Smooth muscle cell (in vitro differentiated cells): ENCODE data around the gene NDUFV2. TPM values are rescaled to one million over a fixed set of nuclear protein-coding genes. Genes with fewer than 3 reads are reported as not detected.

Source experiments
- DNase-seq: peaks from one replicate; lab custom pipeline; 2025; ENCODE audit not compliant: unreplicated experiment; lab: John Stamatoyannopoulos, UW
- H2AFZ ChIP-seq: fragments of 200-600 bp; sonication (generic); 2 replicates; pipeline ENCODE4 v1.6.0; 2016; ENCODE audit warnings: antibody characterized with exemption, low read depth, mild to moderate bottlenecking
- H3F3A ChIP-seq: fragments of 200-600 bp; sonication (generic); 2 replicates; pipeline ENCODE4 v1.6.0; 2017; ENCODE audit warnings: antibody characterized with exemption, low read depth
- H3K27ac ChIP-seq: fragments of 200-600 bp; sonication (generic); 2 replicates; pipeline ENCODE4 v1.5.1; 2016; ENCODE audit warnings: low read depth, mild to moderate bottlenecking
- H3K27me3 ChIP-seq: fragments of 200-600 bp; sonication (generic); 2 replicates; pipeline ENCODE4 v1.6.1; 2016; ENCODE audit warnings: low read depth, mild to moderate bottlenecking
- H3K36me3 ChIP-seq: fragments of 200-600 bp; sonication (generic); 2 replicates; pipeline ENCODE4 v1.5.1; 2016; ENCODE audit warnings: low read depth
- H3K4me1 ChIP-seq: fragments of 200-600 bp; sonication (generic); 2 replicates; pipeline ENCODE4 v1.5.1; 2016; ENCODE audit warnings: low read depth
- H3K4me2 ChIP-seq: fragments of 200-600 bp; sonication (generic); 2 replicates; pipeline ENCODE4 v1.6.0; 2016; ENCODE audit warnings: mild to moderate bottlenecking
- H3K4me3 ChIP-seq: fragments of 200-600 bp; sonication (generic); 2 replicates; pipeline ENCODE4 v1.5.1; 2016; ENCODE audit warnings: mild to moderate bottlenecking
- H3K79me2 ChIP-seq: fragments of 200-600 bp; sonication (generic); 2 replicates; pipeline ENCODE4 v1.6.0; 2016; ENCODE audit warnings: low read depth, mild to moderate bottlenecking
- H3K9ac ChIP-seq: fragments of 200-600 bp; sonication (generic); 2 replicates; pipeline ENCODE4 v1.6.0; 2016; ENCODE audit warnings: low read depth
- H3K9me3 ChIP-seq: fragments of 200-600 bp; sonication (generic); replicated peaks from 2 replicates; pipeline ENCODE4 v1.5.1; 2016; ENCODE audit warnings: low read depth
- H4K20me1 ChIP-seq: fragments of 200-600 bp; sonication (generic); 2 replicates; pipeline ENCODE4 v1.6.0; 2016; ENCODE audit warnings: low read depth
- WGBS: methylation state at CpG from one replicate; pipeline ENCODE4 v1.1.7; 2016; ENCODE audit warnings: low lambda C conversion rate; 5-methylcytosine and 5-hydroxymethylcytosine counted together
- polyA plus RNA-seq: library from polyadenylated mRNA; unstranded; fragments of >200 nt; fragmentation: Nextera tagmentation; extraction: Ambion mirVana; gene quantifications from 2 replicates; pipeline ENCODE4 v1.2.1, GENCODE V29; 2016
- total RNA-seq: library from RNA; depleted of rRNA; stranded (reverse); fragments of >200 nt; gene quantifications from 2 replicates; pipeline ENCODE4 v1.2.3, GENCODE V29; 2014
- TF ChIP-seq, protein P1 (sequence below): fragments of 200-600 bp; sonication (generic); IDR thresholded peaks from 2 replicates; pipeline ENCODE4 v1.5.1; 2017; ENCODE audit warnings: borderline replicate concordance, mild to moderate bottlenecking, antibody characterized with exemption; ENCODE audit not compliant: insufficient read depth, poor library complexity, severe bottlenecking

Gene NDUFV2
- total and polyA plus RNA-seq, 2 experiments from 2014 or later = 117 to 200 TPM

DNA sequence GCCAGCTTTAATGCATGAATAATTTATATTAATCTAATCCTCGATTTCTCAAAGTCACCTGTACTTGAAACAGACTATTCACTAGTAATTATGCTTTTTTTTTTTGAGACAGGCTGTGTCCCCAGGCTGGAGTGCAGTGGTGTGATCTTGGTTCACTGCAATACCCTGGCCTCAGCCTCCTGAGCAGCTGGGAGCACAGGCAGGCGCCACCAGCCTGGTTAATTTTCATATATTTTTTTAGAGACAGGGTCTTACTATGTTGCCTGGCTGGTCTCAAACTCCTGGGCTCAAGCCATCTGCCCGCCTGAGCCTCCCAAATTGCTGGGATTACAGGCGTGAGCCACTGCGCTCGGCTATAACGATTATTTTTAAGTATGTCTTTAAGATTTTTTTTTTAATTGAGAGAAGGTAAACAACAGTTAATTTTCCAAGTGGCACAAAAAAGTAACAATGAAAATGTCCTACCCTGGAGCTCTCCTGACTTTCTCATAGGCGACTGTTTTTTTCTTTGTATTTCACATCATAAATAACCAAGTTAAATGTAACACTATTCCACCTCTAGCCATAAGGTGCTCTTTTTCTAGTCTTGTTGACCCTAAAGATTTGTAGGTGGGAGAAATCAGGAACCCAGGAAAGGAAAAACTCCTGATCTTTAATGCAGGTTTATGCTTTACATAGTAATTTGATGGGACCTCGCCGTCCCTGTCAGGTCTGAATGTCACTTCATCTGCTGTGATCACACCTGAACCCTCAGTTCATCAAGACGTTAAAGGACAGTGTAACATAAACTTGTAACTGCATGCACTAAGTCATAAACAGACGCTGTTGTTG is 32.8 kb downstream of the NDUFV2 start:
- Histone ChIP-seq H3K9ac (peak overlapping the region; percentile 91), H2AFZ (no peak overlapping the region), H3K27me3 (no peaks in the 10 kb centered on the region), H3K36me3 (peaks cover 6% of the 10 kb centered on the region), H3K4me1 (peaks cover 27% of the 10 kb centered on the region), H3K9me3 (no peaks in the 10 kb centered on the region), H4K20me1 (peaks cover 45% of the 10 kb centered on the region), H3K79me2 (peaks cover 26% of the 10 kb centered on the region), H3K4me2 (peak overlapping the region; percentile 99), H3K27ac (peak overlapping the region; percentile 95), H3F3A (peaks cover 53% of the 10 kb centered on the region), H3K4me3 (peak overlapping the region; percentile 68)
- TF ChIP-seq, protein P1, sequence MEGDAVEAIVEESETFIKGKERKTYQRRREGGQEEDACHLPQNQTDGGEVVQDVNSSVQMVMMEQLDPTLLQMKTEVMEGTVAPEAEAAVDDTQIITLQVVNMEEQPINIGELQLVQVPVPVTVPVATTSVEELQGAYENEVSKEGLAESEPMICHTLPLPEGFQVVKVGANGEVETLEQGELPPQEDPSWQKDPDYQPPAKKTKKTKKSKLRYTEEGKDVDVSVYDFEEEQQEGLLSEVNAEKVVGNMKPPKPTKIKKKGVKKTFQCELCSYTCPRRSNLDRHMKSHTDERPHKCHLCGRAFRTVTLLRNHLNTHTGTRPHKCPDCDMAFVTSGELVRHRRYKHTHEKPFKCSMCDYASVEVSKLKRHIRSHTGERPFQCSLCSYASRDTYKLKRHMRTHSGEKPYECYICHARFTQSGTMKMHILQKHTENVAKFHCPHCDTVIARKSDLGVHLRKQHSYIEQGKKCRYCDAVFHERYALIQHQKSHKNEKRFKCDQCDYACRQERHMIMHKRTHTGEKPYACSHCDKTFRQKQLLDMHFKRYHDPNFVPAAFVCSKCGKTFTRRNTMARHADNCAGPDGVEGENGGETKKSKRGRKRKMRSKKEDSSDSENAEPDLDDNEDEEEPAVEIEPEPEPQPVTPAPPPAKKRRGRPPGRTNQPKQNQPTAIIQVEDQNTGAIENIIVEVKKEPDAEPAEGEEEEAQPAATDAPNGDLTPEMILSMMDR = no peak
- 60% methylated on average over 12 of the region's 12 CpGs for WGBS
- DNase-seq = no peak

DNA sequence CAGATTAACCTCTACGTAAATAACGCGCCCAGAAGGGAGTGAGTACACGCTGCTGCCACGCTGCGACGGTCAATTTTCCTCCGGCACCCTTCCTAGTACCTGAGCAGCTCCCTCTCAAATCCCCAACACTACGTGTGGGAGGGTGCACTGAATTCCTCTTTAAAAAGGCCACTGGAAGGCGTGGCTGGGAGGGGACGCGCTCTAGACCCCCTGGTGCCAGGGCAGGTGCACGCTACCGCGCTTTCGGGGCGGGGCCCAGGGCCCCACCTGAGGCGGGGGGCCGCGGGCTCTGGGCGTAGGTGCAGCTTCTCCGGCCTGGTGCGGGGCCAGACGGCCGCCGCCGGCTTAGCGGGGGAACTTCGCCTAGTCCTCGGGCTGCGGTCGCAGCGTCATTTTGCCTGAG is 33.4 kb downstream of the NDUFV2 start:
- DNase-seq = no peak
- peak overlapping the region; percentile 91 for H2AFZ ChIP-seq
- WGBS = 2% methylated on average over 25 of the region's 33 CpGs
- peak overlapping the region; percentile 95 for H3K27ac ChIP-seq
- peaks cover 51% of the 10 kb centered on the region for H4K20me1 ChIP-seq
- peak overlapping the region; percentile 99 for H3K4me2 ChIP-seq
- peaks cover 6% of the 10 kb centered on the region for H3K36me3 ChIP-seq
- no peaks in the 10 kb centered on the region for H3K9me3 ChIP-seq
- peaks cover 31% of the 10 kb centered on the region for H3K79me2 ChIP-seq
- H3K27me3 ChIP-seq = no peaks in the 10 kb centered on the region
- H3K9ac ChIP-seq = peak overlapping the region; percentile 91
- H3K4me1 ChIP-seq = peaks cover 28% of the 10 kb centered on the region
- peak overlapping the region; percentile 68 for H3K4me3 ChIP-seq
- TF ChIP-seq, protein P1 = no peak
- H3F3A ChIP-seq = peaks cover 47% of the 10 kb centered on the region

DNA sequence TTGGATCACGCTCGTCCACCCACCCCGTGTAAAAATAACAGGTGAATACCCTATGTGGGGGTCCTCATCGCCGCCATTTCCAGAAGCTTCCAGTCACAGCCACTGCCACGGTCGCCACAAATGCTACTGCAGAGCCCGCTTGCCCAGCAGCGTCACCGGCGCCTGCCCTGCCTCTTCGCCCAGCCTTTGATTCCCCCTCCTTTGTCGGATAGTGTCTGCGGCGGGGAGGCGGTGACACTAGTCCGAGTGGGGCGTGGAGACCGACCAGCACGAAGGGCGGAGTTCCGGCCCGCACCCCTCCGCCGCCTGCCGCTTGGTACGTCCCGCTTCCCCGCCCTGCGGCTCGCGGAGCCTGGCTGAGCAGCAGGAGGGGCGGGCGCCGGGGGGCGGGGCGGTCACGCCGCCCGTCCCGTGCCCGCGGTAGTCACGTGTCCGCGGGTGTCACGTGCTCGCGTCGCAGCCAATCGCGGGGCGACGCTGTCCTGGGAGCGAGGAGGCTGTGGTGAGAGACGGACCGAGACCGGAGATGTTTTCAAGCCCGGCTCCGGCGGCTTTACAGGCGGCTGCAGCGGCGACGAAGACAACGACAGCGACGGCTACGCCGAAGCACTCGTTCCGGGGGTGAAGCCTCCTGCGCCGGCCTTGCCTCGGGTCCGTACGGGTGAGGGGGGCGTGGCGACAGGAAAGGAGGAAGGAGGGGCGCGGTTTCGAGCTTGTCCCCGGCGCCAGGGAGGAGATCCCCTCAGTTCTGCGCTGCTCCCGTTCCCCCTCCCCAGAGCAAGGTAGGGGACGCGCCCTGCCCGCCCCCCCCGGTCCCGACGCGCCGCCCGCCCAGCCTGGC is 34.0 kb downstream of the NDUFV2 start, which contains the start of gene ANKRD12:
ANKRD12 (plus strand) TSS at position 467 of the 841 bp plus-strand sequence. CDS start 45,652 bp downstream, outside the sequence.
- Histone ChIP-seq H3K36me3 (peaks cover 4% of the 10 kb centered on the region), H3F3A (peaks cover 42% of the 10 kb centered on the region), H2AFZ (peak within 1 kb of the TSS; percentile 91), H3K79me2 (peaks cover 34% of the 10 kb centered on the region), H3K9me3 (no peaks in the 10 kb centered on the region), H3K27me3 (no peaks in the 10 kb centered on the region), H3K4me1 (peaks cover 28% of the 10 kb centered on the region), H4K20me1 (peaks cover 52% of the 10 kb centered on the region), H3K9ac (peak within 1 kb of the TSS; percentile 96), H3K4me3 (peak within 1 kb of the TSS; percentile 80), H3K4me2 (peak within 1 kb of the TSS; percentile 99), H3K27ac (peak within 1 kb of the TSS; percentile 98)
- TF ChIP-seq, protein P1 = no peak
- WGBS = under 1% methylated on average over 59 of the region's 95 CpGs
- DNase-seq = peak; percentile 97
